ENCODE results near the gene CDC5L. TPM values are rescaled to one million over a fixed set of nuclear protein-coding genes. Genes with fewer than 3 reads are reported as not detected.

CDC5L gene
- total RNA-seq, 1 donor from 2014 or later: 18.2 TPM

DNA sequence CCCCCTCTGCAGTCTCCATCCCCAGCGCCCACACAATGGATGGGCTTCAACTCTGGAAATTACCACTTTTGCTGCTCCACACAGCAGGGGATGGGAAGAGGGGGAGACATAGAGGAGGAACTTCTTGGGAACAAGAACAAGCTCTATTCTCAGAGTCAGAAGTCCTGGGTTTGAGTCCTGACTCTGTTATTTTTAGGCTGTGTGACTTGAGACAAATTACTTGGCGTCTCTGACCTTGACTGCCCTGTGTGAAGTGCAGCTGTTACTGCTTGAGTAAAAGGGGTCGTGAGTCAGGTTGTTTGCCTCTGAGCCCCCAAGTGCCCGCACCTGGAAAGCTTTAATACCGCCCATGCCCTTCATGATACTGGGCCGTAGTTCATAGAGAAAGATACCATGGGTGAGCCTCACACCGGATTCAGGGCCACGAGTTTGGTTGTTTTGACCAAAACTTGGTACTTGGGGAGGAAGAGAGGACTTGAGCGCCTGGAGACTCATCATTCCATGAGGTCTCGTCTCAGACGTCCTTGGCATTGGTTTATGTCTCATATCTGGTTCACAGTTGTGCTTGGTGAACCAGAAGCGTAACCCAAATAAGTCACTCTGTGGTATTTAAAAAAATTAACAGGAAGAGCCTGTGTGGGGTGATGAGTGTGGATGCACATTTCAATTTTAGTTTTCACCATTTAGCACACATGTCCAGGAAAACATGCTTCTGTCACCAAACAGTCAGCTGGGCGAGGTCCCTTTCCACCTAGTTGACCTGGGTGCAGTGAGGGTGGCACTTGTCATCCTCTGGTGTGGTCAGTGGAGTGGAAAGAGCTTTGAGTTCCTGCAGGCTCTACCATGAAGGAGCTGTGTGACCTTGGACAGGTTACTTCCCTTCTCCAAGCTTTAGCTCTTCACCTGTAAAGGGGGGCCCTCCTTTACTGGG lies 75.6 kb downstream of the CDC5L start:
- FAIRE-seq (no peak), DNase-seq (ENCODE audit: low read depth) (peak; percentile 32)
- H3K27ac ChIP-seq (ENCODE audit: low read depth, low read length): no peak overlapping the region
- no peaks in the 10 kb centered on the region for H3K4me1 ChIP-seq (ENCODE audit: insufficient read depth, low read length)
- H3K9ac ChIP-seq (ENCODE audit: low read length): no peak overlapping the region
- H3K27ac Mint-ChIP-seq (ENCODE audit: unreplicated experiment): peak overlapping the region; percentile 22
- H3K9me3 Mint-ChIP-seq (ENCODE audit: unreplicated experiment): peaks cover 7% of the 10 kb centered on the region
- H3K4me3 Mint-ChIP-seq (ENCODE audit: unreplicated experiment): no peak overlapping the region
- no peaks in the 10 kb centered on the region for H3K36me3 ChIP-seq (ENCODE audit: insufficient read depth, low read length)
- no peaks in the 10 kb centered on the region for H3K9me3 ChIP-seq (ENCODE audit: insufficient read depth, low read depth, low read length)
- H3K4me1 Mint-ChIP-seq (ENCODE audit: low read depth, unreplicated experiment): peaks cover 19% of the 10 kb centered on the region
- H3K4me2 ChIP-seq (ENCODE audit: low read length): no peak overlapping the region
- H4K20me1 ChIP-seq (ENCODE audit: insufficient read depth, low read length): no peaks in the 10 kb centered on the region
- peaks cover 5% of the 10 kb centered on the region for H3K27me3 Mint-ChIP-seq (ENCODE audit: low read depth, unreplicated experiment)
- H3K27me3 ChIP-seq (ENCODE audit: insufficient read depth, low read length): no peaks in the 10 kb centered on the region
- H3K36me3 Mint-ChIP-seq (ENCODE audit: low read depth, unreplicated experiment): no peaks in the 10 kb centered on the region
- TF ChIP-seq EZH2 (IDR thresholded peaks at IDR 0.05; ENCODE audit: insufficient read depth, low read length): no peak
- TF ChIP-seq, protein P1, sequence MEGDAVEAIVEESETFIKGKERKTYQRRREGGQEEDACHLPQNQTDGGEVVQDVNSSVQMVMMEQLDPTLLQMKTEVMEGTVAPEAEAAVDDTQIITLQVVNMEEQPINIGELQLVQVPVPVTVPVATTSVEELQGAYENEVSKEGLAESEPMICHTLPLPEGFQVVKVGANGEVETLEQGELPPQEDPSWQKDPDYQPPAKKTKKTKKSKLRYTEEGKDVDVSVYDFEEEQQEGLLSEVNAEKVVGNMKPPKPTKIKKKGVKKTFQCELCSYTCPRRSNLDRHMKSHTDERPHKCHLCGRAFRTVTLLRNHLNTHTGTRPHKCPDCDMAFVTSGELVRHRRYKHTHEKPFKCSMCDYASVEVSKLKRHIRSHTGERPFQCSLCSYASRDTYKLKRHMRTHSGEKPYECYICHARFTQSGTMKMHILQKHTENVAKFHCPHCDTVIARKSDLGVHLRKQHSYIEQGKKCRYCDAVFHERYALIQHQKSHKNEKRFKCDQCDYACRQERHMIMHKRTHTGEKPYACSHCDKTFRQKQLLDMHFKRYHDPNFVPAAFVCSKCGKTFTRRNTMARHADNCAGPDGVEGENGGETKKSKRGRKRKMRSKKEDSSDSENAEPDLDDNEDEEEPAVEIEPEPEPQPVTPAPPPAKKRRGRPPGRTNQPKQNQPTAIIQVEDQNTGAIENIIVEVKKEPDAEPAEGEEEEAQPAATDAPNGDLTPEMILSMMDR (IDR thresholded peaks at IDR 0.05; ENCODE audit: insufficient read depth, low read depth, low read length): no peak
- no peaks in the 10 kb centered on the region for H3K79me2 ChIP-seq (ENCODE audit: insufficient read depth, low read length)
- H2AFZ ChIP-seq (ENCODE audit: low read depth, low read length): no peak overlapping the region
- no peak overlapping the region for H3K4me3 ChIP-seq (ENCODE audit: insufficient read depth, low read depth, low read length)

DNA sequence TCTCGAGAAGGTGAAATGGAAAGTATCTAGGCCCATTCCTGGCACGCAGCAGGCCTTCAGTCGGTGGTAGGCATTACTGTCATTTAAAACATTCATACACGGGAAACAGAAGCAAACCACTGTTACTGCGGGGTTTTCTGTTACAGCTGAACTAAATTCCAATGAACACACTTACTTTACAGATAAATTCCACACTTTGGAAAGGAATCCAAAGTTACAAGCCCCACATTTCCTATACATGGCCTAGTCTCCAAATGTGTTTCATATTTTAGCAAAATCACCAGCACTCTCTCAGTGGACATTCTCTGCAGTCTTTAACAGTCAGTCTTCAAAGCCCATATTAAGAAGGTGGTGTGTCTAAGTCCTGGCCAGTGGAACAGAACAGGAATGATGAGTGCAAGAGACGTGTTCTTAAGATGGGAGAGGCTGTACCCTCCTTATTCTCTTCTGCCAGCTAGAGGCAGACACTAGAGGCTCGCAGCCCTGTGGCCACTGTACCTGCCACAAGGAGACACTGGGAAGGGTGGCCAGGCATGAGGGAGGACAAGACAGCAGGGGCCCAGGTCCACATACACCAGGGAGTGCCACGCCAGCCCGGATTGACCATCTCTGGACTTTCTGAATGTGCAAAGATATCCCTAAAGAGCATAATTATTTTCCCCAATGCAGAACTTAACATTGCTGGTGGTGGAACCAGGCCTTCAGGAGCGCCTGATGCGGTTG lies 76.4 kb downstream of the CDC5L start:
- Histone ChIP-seq H3K9ac (ENCODE audit: low read length) (no peak overlapping the region), H3K36me3 (ENCODE audit: insufficient read depth, low read length) (no peaks in the 10 kb centered on the region), H3K4me2 (ENCODE audit: low read length) (no peak overlapping the region), H4K20me1 (ENCODE audit: insufficient read depth, low read length) (no peaks in the 10 kb centered on the region), H3K27ac (ENCODE audit: low read depth, low read length) (no peak overlapping the region), H3K9me3 (ENCODE audit: insufficient read depth, low read depth, low read length) (no peaks in the 10 kb centered on the region), H3K27me3 (ENCODE audit: insufficient read depth, low read length) (no peaks in the 10 kb centered on the region), H3K79me2 (ENCODE audit: insufficient read depth, low read length) (no peaks in the 10 kb centered on the region), H3K4me3 (ENCODE audit: insufficient read depth, low read depth, low read length) (no peak overlapping the region), H3K4me1 (ENCODE audit: insufficient read depth, low read length) (no peaks in the 10 kb centered on the region), H2AFZ (ENCODE audit: low read depth, low read length) (no peak overlapping the region)
- no peaks in the 10 kb centered on the region for H3K36me3 Mint-ChIP-seq (ENCODE audit: low read depth, unreplicated experiment)
- H3K27me3 Mint-ChIP-seq (ENCODE audit: low read depth, unreplicated experiment): peaks cover 2% of the 10 kb centered on the region
- TF ChIP-seq, protein P1 (IDR thresholded peaks at IDR 0.05; ENCODE audit: insufficient read depth, low read depth, low read length): no peak
- no peak for TF ChIP-seq EZH2 (IDR thresholded peaks at IDR 0.05; ENCODE audit: insufficient read depth, low read length)
- H3K4me1 Mint-ChIP-seq (ENCODE audit: low read depth, unreplicated experiment): peaks cover 19% of the 10 kb centered on the region
- H3K4me3 Mint-ChIP-seq (ENCODE audit: unreplicated experiment): no peak overlapping the region
- H3K9me3 Mint-ChIP-seq (ENCODE audit: unreplicated experiment): peaks cover 2% of the 10 kb centered on the region
- DNase-seq (ENCODE audit: low read depth) (no peak), FAIRE-seq (no peak)
- H3K27ac Mint-ChIP-seq (ENCODE audit: unreplicated experiment): peak overlapping the region; percentile 22
